Dendritic cell treated with granulocyte-macrophage colony-stimulating factor and Interleukin-4, amounts not matched to agents 40 ng/mL and 50 ng/mL, for 4 days (primary cell): ENCODE results near the gene VCX2.
"Not testable (repeated sequence)": the region's sequence is repeated elsewhere in the genome, so short reads cannot be mapped to it uniquely, and the experiment has no call there.

ENCODE experiments used
- H3K27ac Mint-ChIP-seq: one replicate; pipeline ENCODE4 v1.8.0; 2022; ENCODE audit warnings: mild to moderate bottlenecking, mixed read lengths
- H3K27me3 Mint-ChIP-seq: one replicate; pipeline ENCODE4 v1.8.0; 2022; ENCODE audit warnings: mild to moderate bottlenecking, mixed read lengths
- H3K36me3 Mint-ChIP-seq: one replicate; pipeline ENCODE4 v1.8.0; 2022; ENCODE audit warnings: low read depth, mixed read lengths
- H3K4me1 Mint-ChIP-seq: one replicate; pipeline ENCODE4 v1.8.0; 2022; ENCODE audit warnings: low read depth, mixed read lengths
- H3K4me3 Mint-ChIP-seq: one replicate; pipeline ENCODE4 v1.8.0; 2022; ENCODE audit warnings: mild to moderate bottlenecking, moderate library complexity, mixed read lengths
- H3K9me3 Mint-ChIP-seq: one replicate; pipeline ENCODE4 v1.8.0; 2022; ENCODE audit warnings: mixed read lengths
- intact Hi-C: fragments of 100-400 bp; cut with micrococcal nuclease; formaldehyde crosslinking; loops from one replicate; pipeline ENCODE4 v1.15.0; 2022

VCX2 gene

GRCh38 chrX:8171169-8171568 is at the start of gene VCX2:
Gene VCX2, minus strand, starts transcription at chrX:8171267. Its CDS starts 624 bp downstream, at chrX:8170643.
- H3K4me3 Mint-ChIP-seq, H3K27me3 Mint-ChIP-seq, H3K36me3 Mint-ChIP-seq, H3K9me3 Mint-ChIP-seq, H3K4me1 Mint-ChIP-seq, H3K27ac Mint-ChIP-seq, intact Hi-C loops: not testable (repeated sequence)

GRCh38 chrX:8204943-8205342 is 33.9 kb upstream of the VCX2 start:
- Mint-ChIP-seq H3K9me3 (peaks cover 6% of the 10 kb centered on the region), H3K27ac (no peak overlapping the region), H3K4me1 (no peaks in the 10 kb centered on the region), H3K4me3 (no peak overlapping the region), H3K36me3 (no peaks in the 10 kb centered on the region), H3K27me3 (no peaks in the 10 kb centered on the region)
- intact Hi-C loops: no loop called here

GRCh38 chrX:8204169-8204935 is 33.3 kb upstream of the VCX2 start:
- intact Hi-C loops: no loop called here
- H3K27ac Mint-ChIP-seq: no peak overlapping the region
- peaks cover 6% of the 10 kb centered on the region for H3K9me3 Mint-ChIP-seq
- H3K27me3 Mint-ChIP-seq: no peaks in the 10 kb centered on the region
- H3K4me1 Mint-ChIP-seq: no peaks in the 10 kb centered on the region
- no peak overlapping the region for H3K4me3 Mint-ChIP-seq
- no peaks in the 10 kb centered on the region for H3K36me3 Mint-ChIP-seq

GRCh38 chrX:8201896-8202331 is 30.8 kb upstream of the VCX2 start:
- Mint-ChIP-seq H3K4me1 (no peaks in the 10 kb centered on the region), H3K27me3 (no peaks in the 10 kb centered on the region), H3K27ac (no peak overlapping the region), H3K9me3 (peaks cover 20% of the 10 kb centered on the region), H3K4me3 (no peak overlapping the region), H3K36me3 (no peaks in the 10 kb centered on the region)
- intact Hi-C loops: no loop called here

GRCh38 chrX:8196776-8197175 is 25.7 kb upstream of the VCX2 start:
- H3K9me3 Mint-ChIP-seq: peaks cover 20% of the 10 kb centered on the region
- H3K4me1 Mint-ChIP-seq: no peaks in the 10 kb centered on the region
- H3K27me3 Mint-ChIP-seq: no peaks in the 10 kb centered on the region
- intact Hi-C loops: no loop called here
- H3K36me3 Mint-ChIP-seq: no peaks in the 10 kb centered on the region
- no peak overlapping the region for H3K27ac Mint-ChIP-seq
- no peak overlapping the region for H3K4me3 Mint-ChIP-seq

GRCh38 chrX:8194216-8194615 is 23.1 kb upstream of the VCX2 start:
- intact Hi-C loops: no loop called here
- Mint-ChIP-seq H3K27ac (no peak overlapping the region), H3K27me3 (no peaks in the 10 kb centered on the region), H3K9me3 (peaks cover 12% of the 10 kb centered on the region), H3K36me3 (no peaks in the 10 kb centered on the region), H3K4me1 (no peaks in the 10 kb centered on the region), H3K4me3 (no peak overlapping the region)

GRCh38 chrX:8192276-8192675 is 21.2 kb upstream of the VCX2 start:
- intact Hi-C loops: no loop called here
- Mint-ChIP-seq H3K4me3 (no peak overlapping the region), H3K27me3 (no peaks in the 10 kb centered on the region), H3K27ac (no peak overlapping the region), H3K4me1 (no peaks in the 10 kb centered on the region), H3K9me3 (no peaks in the 10 kb centered on the region), H3K36me3 (no peaks in the 10 kb centered on the region)

GRCh38 chrX:8191022-8191421 is 20.0 kb upstream of the VCX2 start:
- Mint-ChIP-seq H3K27ac (no peak overlapping the region), H3K27me3 (no peaks in the 10 kb centered on the region), H3K36me3 (no peaks in the 10 kb centered on the region), H3K4me1 (no peaks in the 10 kb centered on the region), H3K4me3 (no peak overlapping the region), H3K9me3 (no peaks in the 10 kb centered on the region)
- intact Hi-C loops: no loop called here

GRCh38 chrX:8190341-8190830 is 19.3 kb upstream of the VCX2 start:
- intact Hi-C loops: no loop called here
- no peaks in the 10 kb centered on the region for H3K9me3 Mint-ChIP-seq
- H3K36me3 Mint-ChIP-seq: no peaks in the 10 kb centered on the region
- no peak overlapping the region for H3K4me3 Mint-ChIP-seq
- no peaks in the 10 kb centered on the region for H3K4me1 Mint-ChIP-seq
- H3K27ac Mint-ChIP-seq: no peak overlapping the region
- H3K27me3 Mint-ChIP-seq: no peaks in the 10 kb centered on the region

- Mint-ChIP-seq H3K9me3 (no peaks in the 10 kb centered on the region), H3K27me3 (no peaks in the 10 kb centered on the region), H3K27ac (no peak overlapping the region), H3K4me1 (no peaks in the 10 kb centered on the region), H3K36me3 (no peaks in the 10 kb centered on the region), H3K4me3 (no peak overlapping the region)
- intact Hi-C loops: no loop called here
Measured at GRCh38 chrX:8189096-8189830, 18.2 kb upstream of the VCX2 start.

GRCh38 chrX:8183346-8183745 is 12.3 kb upstream of the VCX2 start:
- no peaks in the 10 kb centered on the region for H3K9me3 Mint-ChIP-seq
- H3K36me3 Mint-ChIP-seq: no peaks in the 10 kb centered on the region
- H3K4me1 Mint-ChIP-seq: no peaks in the 10 kb centered on the region
- no peak overlapping the region for H3K27ac Mint-ChIP-seq
- intact Hi-C loops: no loop called here
- no peak overlapping the region for H3K4me3 Mint-ChIP-seq
- no peaks in the 10 kb centered on the region for H3K27me3 Mint-ChIP-seq

GRCh38 chrX:8179656-8180055 is 8.6 kb upstream of the VCX2 start:
- intact Hi-C loops: no loop called here
- H3K36me3 Mint-ChIP-seq: no peaks in the 10 kb centered on the region
- no peak overlapping the region for H3K27ac Mint-ChIP-seq
- H3K4me1 Mint-ChIP-seq: no peaks in the 10 kb centered on the region
- H3K27me3 Mint-ChIP-seq: no peaks in the 10 kb centered on the region
- H3K4me3 Mint-ChIP-seq: no peak overlapping the region
- H3K9me3 Mint-ChIP-seq: no peaks in the 10 kb centered on the region

- H3K4me1 Mint-ChIP-seq, H3K4me3 Mint-ChIP-seq, intact Hi-C loops, H3K27ac Mint-ChIP-seq, H3K27me3 Mint-ChIP-seq, H3K36me3 Mint-ChIP-seq: not testable (repeated sequence)
- H3K9me3 Mint-ChIP-seq: peaks cover 23% of the 10 kb centered on the region
Measured at GRCh38 chrX:8154011-8154410, 17.1 kb downstream of the VCX2 start.

- peaks cover 32% of the 10 kb centered on the region for H3K9me3 Mint-ChIP-seq
- no peak overlapping the region for H3K27ac Mint-ChIP-seq
- intact Hi-C loops: no loop called here
- H3K4me3 Mint-ChIP-seq: no peak overlapping the region
- no peaks in the 10 kb centered on the region for H3K36me3 Mint-ChIP-seq
- H3K27me3 Mint-ChIP-seq: no peaks in the 10 kb centered on the region
- H3K4me1 Mint-ChIP-seq: no peaks in the 10 kb centered on the region
Measured at GRCh38 chrX:8147226-8147625, 23.8 kb downstream of the VCX2 start.
